ENCODE results near the gene DGAT2.

The DGAT2 gene

GRCh38 chr11:75757651-75758050 is 10.9 kb upstream of the DGAT2 start:
- in situ Hi-C loops (cut with MboI; ENCODE audit: low sequenced_read_pairs, unreplicated experiment) = no loop called here
- no peak for TF ChIP-seq CTCF (IDR thresholded peaks at IDR 0.05; ENCODE audit: borderline replicate concordance, control extremely low read depth, extremely low read depth, insufficient read depth, missing control alignments)
- no peak for DNase-seq (ENCODE audit: low spot score)

GRCh38 chr11:75759832-75760231 is 8.7 kb upstream of the DGAT2 start:
- in situ Hi-C loops (cut with MboI; ENCODE audit: low sequenced_read_pairs, unreplicated experiment) = no loop called here
- DNase-seq (ENCODE audit: low spot score) = no peak
- TF ChIP-seq CTCF (IDR thresholded peaks at IDR 0.05; ENCODE audit: borderline replicate concordance, control extremely low read depth, extremely low read depth, insufficient read depth, missing control alignments) = no peak

GRCh38 chr11:75760243-75760642 is 8.3 kb upstream of the DGAT2 start:
- no peak for DNase-seq (ENCODE audit: low spot score)
- in situ Hi-C loops (cut with MboI; ENCODE audit: low sequenced_read_pairs, unreplicated experiment) = no loop called here
- TF ChIP-seq CTCF (IDR thresholded peaks at IDR 0.05; ENCODE audit: borderline replicate concordance, control extremely low read depth, extremely low read depth, insufficient read depth, missing control alignments) = no peak

- in situ Hi-C loops (cut with MboI; ENCODE audit: low sequenced_read_pairs, unreplicated experiment) = no loop called here
- DNase-seq (ENCODE audit: low spot score) = no peak
- TF ChIP-seq CTCF (IDR thresholded peaks at IDR 0.05; ENCODE audit: borderline replicate concordance, control extremely low read depth, extremely low read depth, insufficient read depth, missing control alignments) = no peak
Observed at GRCh38 chr11:75760710-75761493, 7.7 kb upstream of the DGAT2 start.

- in situ Hi-C loops (cut with MboI; ENCODE audit: low sequenced_read_pairs, unreplicated experiment) = no loop called here
- no peak for DNase-seq (ENCODE audit: low spot score)
- no peak for TF ChIP-seq CTCF (IDR thresholded peaks at IDR 0.05; ENCODE audit: borderline replicate concordance, control extremely low read depth, extremely low read depth, insufficient read depth, missing control alignments)
Observed at GRCh38 chr11:75762158-75762557, 6.4 kb upstream of the DGAT2 start.

GRCh38 chr11:75762885-75763284 is 5.7 kb upstream of the DGAT2 start:
- no peak for DNase-seq (ENCODE audit: low spot score)
- in situ Hi-C loops (cut with MboI; ENCODE audit: low sequenced_read_pairs, unreplicated experiment) = no loop called here
- TF ChIP-seq CTCF (IDR thresholded peaks at IDR 0.05; ENCODE audit: borderline replicate concordance, control extremely low read depth, extremely low read depth, insufficient read depth, missing control alignments) = no peak

Measured in GM13976 (cell line).